AG04450 (cell line): ENCODE measurements around the gene HNRNPA1. TPM values are rescaled to one million over a fixed set of nuclear protein-coding genes. Genes with fewer than 3 reads are reported as not detected.
"Not testable (repeated sequence)": the region's sequence is repeated elsewhere in the genome, so short reads cannot be mapped to it uniquely, and the experiment has no call there.

Source experiments
- CTCF ChIA-PET: fragments of 300-600, 350-600 bp; formaldehyde crosslinking; extraction: SDS; loops from one replicate; lab custom pipeline; 2022; ENCODE audit warnings: antibody characterized with exemption, inconsistent platforms; lab: Charles Lee
- POLR2A ChIA-PET: fragments of 350-600 bp; formaldehyde crosslinking; extraction: SDS; loops from one replicate; lab custom pipeline; 2021; ENCODE audit warnings: antibody characterized with exemption, inconsistent platforms; lab: Yijun Ruan, JAX
- DNase-seq: peaks from one replicate; pipeline ENCODE4 v3.0.0-alpha.2; 2011; ENCODE audit warnings: low read depth, low spot score
- H3K27ac ChIP-seq: one replicate; pipeline ENCODE4 v1.5.1; 2012; ENCODE audit warnings: low read depth, low read length, control low read depth
- H3K27me3 ChIP-seq: one replicate; pipeline ENCODE4 v1.6.0; 2012; ENCODE audit warnings: low read length; ENCODE audit not compliant: control insufficient read depth, insufficient read depth
- H3K4me3 ChIP-seq: 2 replicates; pipeline ENCODE4 v1.5.1; 2011; ENCODE audit warnings: mild to moderate bottlenecking, low read depth, low read length, control low read depth
- H3K9me3 ChIP-seq: 2 replicates; pipeline ENCODE4 v1.5.1; 2012; ENCODE audit warnings: low read length; ENCODE audit not compliant: control insufficient read depth, insufficient read depth
- CTCF ChIP-seq: IDR thresholded peaks from 2 replicates; pipeline ENCODE4 v1.5.1; 2011; ENCODE audit warnings: low read depth, low read length, control low read depth, inconsistent platforms
- polyA minus RNA-seq: library from RNA; depleted of rRNA, polyadenylated mRNA; stranded (reverse); fragments of >200 nt; gene quantifications from 2 replicates; pipeline ENCODE4 v1.2.3, GENCODE V29; 2011; rRNA and poly(A)+ RNA removed
- polyA plus RNA-seq: library from polyadenylated mRNA; depleted of rRNA; stranded (reverse); fragments of >200 nt; gene quantifications from 2 replicates; pipeline ENCODE4 v1.2.3, GENCODE V29; 2011; rRNA removed

The HNRNPA1 gene
- polyA plus RNA-seq (741 and 845 TPM in 2 replicates), polyA minus RNA-seq (1,089 and 1,312 TPM in 2 replicates)

GRCh38 chr12:54280468-54281260 lies at the start of gene HNRNPA1:
TSS of gene HNRNPA1 (plus strand) at chr12:54280726. CDS start at chr12:54280808, 82 bp downstream.
- H3K27me3 ChIP-seq = no peaks in the 10 kb centered on the region
- ChIA-PET CTCF (interaction anchor here (0.7 to 3.2 kb wide), 11 partner anchors 13 to 99 kb away, joined by 3 to 22 read pairs (median 5); partner anchors contain the start of gene COPZ1), POLR2A (interaction anchor here (0.6 to 2.6 kb wide), 30 partner anchors 8 to 136 kb away, joined by 3 to 36 read pairs (median 5); partner anchors contain the start of genes COPZ1 and NFE2)
- TF ChIP-seq CTCF = no peak
- no peaks in the 10 kb centered on the region for H3K9me3 ChIP-seq
- DNase-seq = peak; percentile 100
- peak within 1 kb of the TSS; percentile 93 for H3K4me3 ChIP-seq
- peak within 1 kb of the TSS; percentile 87 for H3K27ac ChIP-seq

- H3K4me3 ChIP-seq, DNase-seq, H3K9me3 ChIP-seq, H3K27me3 ChIP-seq, H3K27ac ChIP-seq: not testable (repeated sequence)
- ChIA-PET CTCF (interaction anchor here (1.0 to 1.6 kb wide), 3 partner anchors 8 to 20 kb away, joined by 3 to 8 read pairs (median 5); no protein-coding TSS in a partner anchor), POLR2A (interaction anchor here (0.6 kb wide), 1 partner anchor 141 kb away, joined by 5 read pairs; no protein-coding TSS in a partner anchor)
Observed at GRCh38 chr12:54231269-54231668, 49.3 kb upstream of the HNRNPA1 start.

- Histone ChIP-seq H3K27me3 (no peaks in the 10 kb centered on the region), H3K4me3 (no peak overlapping the region), H3K9me3 (no peaks in the 10 kb centered on the region), H3K27ac (no peak overlapping the region)
- peak; percentile 34 for TF ChIP-seq CTCF
- CTCF ChIA-PET = interaction anchor here (1.0 to 2.7 kb wide), 3 partner anchors 9 to 19 kb away, joined by 4 to 24 read pairs (median 5); no protein-coding TSS in a partner anchor
- no peak for DNase-seq
- POLR2A ChIA-PET = no interaction called here
Observed at GRCh38 chr12:54232790-54233189, 47.7 kb upstream of the HNRNPA1 start.

- DNase-seq = no peak
- Histone ChIP-seq H3K4me3 (no peak overlapping the region), H3K27ac (no peak overlapping the region), H3K27me3 (no peaks in the 10 kb centered on the region), H3K9me3 (no peaks in the 10 kb centered on the region)
- CTCF ChIA-PET = interaction anchor here (0.6 to 8.1 kb wide), 6 partner anchors 14 to 141 kb away, joined by 3 to 88 read pairs (median 4); no protein-coding TSS in a partner anchor
- TF ChIP-seq CTCF = no peak
- POLR2A ChIA-PET = interaction anchor here (1.1 kb wide), 1 partner anchor 41 kb away, joined by 3 read pairs; the partner anchor contains the start of genes CBX5 and HNRNPA1
Observed at GRCh38 chr12:54238531-54238930, 42.0 kb upstream of the HNRNPA1 start.

- no peak overlapping the region for H3K4me3 ChIP-seq
- DNase-seq = no peak
- CTCF ChIA-PET = interaction anchor here (0.8 to 8.1 kb wide), 4 partner anchors 9 to 85 kb away, joined by 3 to 88 read pairs (median 7); partner anchors contain the start of gene COPZ1
- POLR2A ChIA-PET = no interaction called here
- TF ChIP-seq CTCF = no peak
- H3K27me3 ChIP-seq = no peaks in the 10 kb centered on the region
- no peaks in the 10 kb centered on the region for H3K9me3 ChIP-seq
- no peak overlapping the region for H3K27ac ChIP-seq
Observed at GRCh38 chr12:54239620-54240019, 40.9 kb upstream of the HNRNPA1 start.
